ENCODE measurements around the gene OLR1. TPM values are rescaled to one million over a fixed set of nuclear protein-coding genes. Genes with fewer than 3 reads are reported as not detected.
A peak's percentile ranks its signal among the peaks of the same experiment; 100 is the strongest.

Gene OLR1
- total RNA-seq, 1 experiment from 2014 or later: not detected

- Histone ChIP-seq H3K4me3 (ENCODE audit: low read depth, low read length, poor library complexity, severe bottlenecking) (no peak overlapping the region), H3K27ac (ENCODE audit: low read depth, low read length, poor library complexity, severe bottlenecking) (no peak overlapping the region)
Measured at GRCh38 chr12:10215436-10215835, 43.5 kb upstream of the OLR1 start.

GRCh38 chr12:10214895-10215267, 42.9 kb upstream of the OLR1 start:
- POLR2A ChIA-PET (ENCODE audit: low non-redundant PET): no interaction called here
- no peak for DNase-seq (ENCODE audit: low spot score)
- CTCF ChIA-PET: interaction anchor here (1.4 kb wide), 1 partner anchor 63 kb away, joined by 3 read pairs; no protein-coding TSS in a partner anchor
- intact Hi-C loops (cut with micrococcal nuclease; ENCODE audit: unreplicated experiment): no loop called here
- Histone ChIP-seq H3K4me1 (ENCODE audit: insufficient read depth, low read length, poor library complexity, severe bottlenecking) (peaks cover 7% of the 10 kb centered on the region), H3K9me3 (ENCODE audit: low read depth, low read length, poor library complexity, severe bottlenecking) (no peaks in the 10 kb centered on the region), H3K4me3 (ENCODE audit: low read depth, low read length, poor library complexity, severe bottlenecking) (peak overlapping the region; percentile 93), H3K27me3 (replicated peaks; ENCODE audit: insufficient read depth, low read depth, low read length, poor library complexity) (no peaks in the 10 kb centered on the region), H3K36me3 (ENCODE audit: insufficient read depth, low read length, poor library complexity, severe bottlenecking) (peaks cover 16% of the 10 kb centered on the region), H3K27ac (ENCODE audit: low read depth, low read length, poor library complexity, severe bottlenecking) (peak overlapping the region; percentile 94)
- TF ChIP-seq CTCF (conservative IDR thresholded peaks at IDR 0.05; ENCODE audit: low read depth, low read length) (no peak), EZH2 (IDR thresholded peaks at IDR 0.05; ENCODE audit: borderline replicate concordance, low read depth, low read length, poor library complexity, severe bottlenecking) (no peak)
- BruUV-seq (replicated peaks): no TSS peak

More at GRCh38 chr12:10215436-10215835, 43.5 kb upstream of the OLR1 start:
- H3K27me3 ChIP-seq (replicated peaks; ENCODE audit: insufficient read depth, low read depth, low read length, poor library complexity): no peaks in the 10 kb centered on the region
- H3K9me3 ChIP-seq (ENCODE audit: low read depth, low read length, poor library complexity, severe bottlenecking): no peaks in the 10 kb centered on the region
- CTCF ChIA-PET: no interaction called here
- H3K36me3 ChIP-seq (ENCODE audit: insufficient read depth, low read length, poor library complexity, severe bottlenecking): peaks cover 21% of the 10 kb centered on the region
- TF ChIP-seq CTCF (conservative IDR thresholded peaks at IDR 0.05; ENCODE audit: low read depth, low read length) (no peak), EZH2 (IDR thresholded peaks at IDR 0.05; ENCODE audit: borderline replicate concordance, low read depth, low read length, poor library complexity, severe bottlenecking) (no peak)
- DNase-seq (ENCODE audit: low spot score): no peak
- POLR2A ChIA-PET (ENCODE audit: low non-redundant PET): no interaction called here
- peaks cover 7% of the 10 kb centered on the region for H3K4me1 ChIP-seq (ENCODE audit: insufficient read depth, low read length, poor library complexity, severe bottlenecking)
- no TSS peak for BruUV-seq (replicated peaks)
- intact Hi-C loops (cut with micrococcal nuclease; ENCODE audit: unreplicated experiment): no loop called here

- Histone ChIP-seq H3K4me3 (ENCODE audit: low read depth, low read length, poor library complexity, severe bottlenecking) (peak overlapping the region; percentile 93), H3K27ac (ENCODE audit: low read depth, low read length, poor library complexity, severe bottlenecking) (peak overlapping the region; percentile 94), H3K4me1 (ENCODE audit: insufficient read depth, low read length, poor library complexity, severe bottlenecking) (peaks cover 7% of the 10 kb centered on the region), H3K36me3 (ENCODE audit: insufficient read depth, low read length, poor library complexity, severe bottlenecking) (peaks cover 10% of the 10 kb centered on the region), H3K27me3 (replicated peaks; ENCODE audit: insufficient read depth, low read depth, low read length, poor library complexity) (no peaks in the 10 kb centered on the region), H3K9me3 (ENCODE audit: low read depth, low read length, poor library complexity, severe bottlenecking) (no peaks in the 10 kb centered on the region)
- no peak for TF ChIP-seq CTCF (conservative IDR thresholded peaks at IDR 0.05; ENCODE audit: low read depth, low read length)
- TF ChIP-seq EZH2 (IDR thresholded peaks at IDR 0.05; ENCODE audit: borderline replicate concordance, low read depth, low read length, poor library complexity, severe bottlenecking): no peak
- ChIA-PET CTCF (interaction anchor here (1.4 kb wide), 1 partner anchor 62 kb away, joined by 3 read pairs; no protein-coding TSS in a partner anchor), POLR2A (ENCODE audit: low non-redundant PET) (no interaction called here)
- TSS peak; percentile 50 for BruUV-seq (replicated peaks)
- intact Hi-C loops (cut with micrococcal nuclease; ENCODE audit: unreplicated experiment): no loop called here
- DNase-seq (ENCODE audit: low spot score): peak; percentile 18
Measured at GRCh38 chr12:10214136-10214894, 42.4 kb upstream of the OLR1 start.
